C4-2B (cell line): ENCODE data around the gene GPR37L1.
"Not testable (repeated sequence)": the region's sequence is repeated elsewhere in the genome, so short reads cannot be mapped to it uniquely, and the experiment has no call there.

Experiments used
- ZFX ChIP-seq: fragments of 450-650 bp; IDR thresholded peaks from 2 replicates; pipeline ENCODE4 v1.6.1; 2017
- TF ChIP-seq, protein P1 (sequence below): fragments of 450-650 bp; conservative IDR thresholded peaks from 2 replicates; pipeline ENCODE4 v1.5.1; 2017; ENCODE audit warnings: mild to moderate bottlenecking

DNA sequence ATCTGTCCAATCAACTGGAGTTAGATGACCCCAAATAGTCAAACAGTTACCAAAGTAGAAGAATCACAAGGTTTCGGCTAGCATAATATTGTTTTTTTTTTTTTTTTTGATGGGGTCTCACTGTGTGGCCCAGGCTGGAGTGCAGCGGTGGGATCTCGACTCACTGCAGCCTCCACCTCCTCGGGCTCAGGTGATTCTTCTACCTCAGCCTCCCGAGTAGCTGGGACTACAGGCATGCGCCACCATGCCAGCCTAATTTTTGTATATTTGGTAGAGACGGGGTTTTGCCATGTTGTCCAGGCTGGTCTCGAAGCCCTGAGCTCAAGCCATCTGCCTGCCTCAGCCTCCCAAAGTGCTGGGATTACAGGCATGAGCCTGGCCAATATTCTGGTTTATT, 23.0 kb downstream of the GPR37L1 start:
- TF ChIP-seq, protein P1, sequence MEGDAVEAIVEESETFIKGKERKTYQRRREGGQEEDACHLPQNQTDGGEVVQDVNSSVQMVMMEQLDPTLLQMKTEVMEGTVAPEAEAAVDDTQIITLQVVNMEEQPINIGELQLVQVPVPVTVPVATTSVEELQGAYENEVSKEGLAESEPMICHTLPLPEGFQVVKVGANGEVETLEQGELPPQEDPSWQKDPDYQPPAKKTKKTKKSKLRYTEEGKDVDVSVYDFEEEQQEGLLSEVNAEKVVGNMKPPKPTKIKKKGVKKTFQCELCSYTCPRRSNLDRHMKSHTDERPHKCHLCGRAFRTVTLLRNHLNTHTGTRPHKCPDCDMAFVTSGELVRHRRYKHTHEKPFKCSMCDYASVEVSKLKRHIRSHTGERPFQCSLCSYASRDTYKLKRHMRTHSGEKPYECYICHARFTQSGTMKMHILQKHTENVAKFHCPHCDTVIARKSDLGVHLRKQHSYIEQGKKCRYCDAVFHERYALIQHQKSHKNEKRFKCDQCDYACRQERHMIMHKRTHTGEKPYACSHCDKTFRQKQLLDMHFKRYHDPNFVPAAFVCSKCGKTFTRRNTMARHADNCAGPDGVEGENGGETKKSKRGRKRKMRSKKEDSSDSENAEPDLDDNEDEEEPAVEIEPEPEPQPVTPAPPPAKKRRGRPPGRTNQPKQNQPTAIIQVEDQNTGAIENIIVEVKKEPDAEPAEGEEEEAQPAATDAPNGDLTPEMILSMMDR: not testable (repeated sequence)
- not testable (repeated sequence) for TF ChIP-seq ZFX
